Measurements from ENCODE around the gene FAHD1.
A peak's percentile ranks its signal among the peaks of the same experiment; 100 is the strongest.

The FAHD1 gene

GRCh38 chr16:1826691-1827573, at the start of gene FAHD1, which contains the start of gene HAGH:
FAHD1 (plus strand) TSS chr16:1827206; CDS start chr16:1827239, 33 bp downstream.
HAGH (minus strand) TSS chr16:1826825; CDS start chr16:1826787, 38 bp downstream.
- DNase-seq, result peak; percentile 64

- DNase-seq, result no peak
Measured at GRCh38 chr16:1777375-1778199, 49.4 kb upstream of the FAHD1 start.

GRCh38 chr16:1778200-1779179, 48.5 kb upstream of the FAHD1 start:
- no peak for DNase-seq

- no peak for DNase-seq
Measured at GRCh38 chr16:1779234-1779701, 47.7 kb upstream of the FAHD1 start.

- DNase-seq, result no peak
Measured at GRCh38 chr16:1779741-1780676, 47.0 kb upstream of the FAHD1 start.

GRCh38 chr16:1780677-1781072, 46.3 kb upstream of the FAHD1 start:
- no peak for DNase-seq

- no peak for DNase-seq
Measured at GRCh38 chr16:1781254-1781653, 45.8 kb upstream of the FAHD1 start.

- no peak for DNase-seq
Measured at GRCh38 chr16:1781758-1782407, 45.1 kb upstream of the FAHD1 start.

- peak; percentile 100 for DNase-seq
Measured at GRCh38 chr16:1782408-1783264, 44.4 kb upstream of the FAHD1 start, which contains the start of the genes NUBP2 and SPSB3. NUBP2 (plus strand) TSS chr16:1782960; CDS start chr16:1783021, 61 bp downstream. SPSB3 (minus strand) TSS chr16:1782571; CDS start chr16:1781483, 1,088 bp downstream.

- no peak for DNase-seq
Measured at GRCh38 chr16:1784977-1785845, 41.8 kb upstream of the FAHD1 start.

GRCh38 chr16:1785846-1786170, 41.2 kb upstream of the FAHD1 start:
- no peak for DNase-seq

GRCh38 chr16:1786242-1787055, 40.6 kb upstream of the FAHD1 start:
- no peak for DNase-seq

GRCh38 chr16:1787056-1787321, 40.0 kb upstream of the FAHD1 start:
- DNase-seq, result no peak

GRCh38 chr16:1787322-1788094, 39.5 kb upstream of the FAHD1 start:
- no peak for DNase-seq

GRCh38 chr16:1788095-1788707, 38.8 kb upstream of the FAHD1 start:
- no peak for DNase-seq

- no peak for DNase-seq
Measured at GRCh38 chr16:1788708-1789100, 38.3 kb upstream of the FAHD1 start.

GRCh38 chr16:1789643-1790045, 37.4 kb upstream of the FAHD1 start:
- no peak for DNase-seq
